Measurements from ENCODE around the gene HEYL.
"Not testable (repeated sequence)": the region's sequence is repeated elsewhere in the genome, so short reads cannot be mapped to it uniquely, and the experiment has no call there.

HEYL gene

GRCh38 chr1:39617488-39618049 lies 21.9 kb downstream of the HEYL start:
- Histone ChIP-seq H3K4me3 (ENCODE audit: insufficient read depth, low read depth, low read length) (no peak overlapping the region), H3K27me3 (ENCODE audit: control insufficient read depth, insufficient read depth, low read length, poor library complexity, severe bottlenecking) (no peaks in the 10 kb centered on the region), H3K36me3 (ENCODE audit: control insufficient read depth, insufficient read depth, low read length) (no peaks in the 10 kb centered on the region), H3K27ac (ENCODE audit: insufficient read depth, low read depth, low read length, poor library complexity, severe bottlenecking) (no peak overlapping the region), H3K4me1 (ENCODE audit: control insufficient read depth, insufficient read depth, low read length) (no peaks in the 10 kb centered on the region), H3K9me3 (ENCODE audit: control insufficient read depth, low read length) (no peaks in the 10 kb centered on the region)
- WGBS, 2 experiments: 79 to 86% methylated on average over 4 of the region's 4 CpGs

GRCh38 chr1:39615086-39615673 lies 24.3 kb downstream of the HEYL start:
- WGBS, 2 experiments: 90 to 91% methylated on average over 8 of the region's 8 CpGs
- Histone ChIP-seq H3K27ac (ENCODE audit: insufficient read depth, low read depth, low read length, poor library complexity, severe bottlenecking) (no peak overlapping the region), H3K4me1 (ENCODE audit: control insufficient read depth, insufficient read depth, low read length) (no peaks in the 10 kb centered on the region), H3K27me3 (ENCODE audit: control insufficient read depth, insufficient read depth, low read length, poor library complexity, severe bottlenecking) (peaks cover 4% of the 10 kb centered on the region), H3K9me3 (ENCODE audit: control insufficient read depth, low read length) (no peaks in the 10 kb centered on the region), H3K36me3 (ENCODE audit: control insufficient read depth, insufficient read depth, low read length) (no peaks in the 10 kb centered on the region), H3K4me3 (ENCODE audit: insufficient read depth, low read depth, low read length) (no peak overlapping the region)

- H3K27me3 ChIP-seq (ENCODE audit: control insufficient read depth, insufficient read depth, low read length, poor library complexity, severe bottlenecking): peaks cover 9% of the 10 kb centered on the region
- WGBS, 2 experiments: 92 to 94% methylated on average over 6 of the region's 6 CpGs
- H3K27ac ChIP-seq (ENCODE audit: insufficient read depth, low read depth, low read length, poor library complexity, severe bottlenecking): no peak overlapping the region
- no peaks in the 10 kb centered on the region for H3K4me1 ChIP-seq (ENCODE audit: control insufficient read depth, insufficient read depth, low read length)
- no peaks in the 10 kb centered on the region for H3K36me3 ChIP-seq (ENCODE audit: control insufficient read depth, insufficient read depth, low read length)
- no peaks in the 10 kb centered on the region for H3K9me3 ChIP-seq (ENCODE audit: control insufficient read depth, low read length)
- H3K4me3 ChIP-seq (ENCODE audit: insufficient read depth, low read depth, low read length): no peak overlapping the region
Measured at GRCh38 chr1:39614488-39614887, 25.0 kb downstream of the HEYL start.

GRCh38 chr1:39613250-39613649 lies 26.2 kb downstream of the HEYL start:
- 88 to 99% methylated on average over 2 to 6 of the region's 6 CpGs for WGBS, 2 experiments
- Histone ChIP-seq H3K27ac (ENCODE audit: insufficient read depth, low read depth, low read length, poor library complexity, severe bottlenecking) (no peak overlapping the region), H3K4me1 (ENCODE audit: control insufficient read depth, insufficient read depth, low read length) (no peaks in the 10 kb centered on the region), H3K9me3 (ENCODE audit: control insufficient read depth, low read length) (no peaks in the 10 kb centered on the region), H3K36me3 (ENCODE audit: control insufficient read depth, insufficient read depth, low read length) (no peaks in the 10 kb centered on the region), H3K27me3 (ENCODE audit: control insufficient read depth, insufficient read depth, low read length, poor library complexity, severe bottlenecking) (peaks cover 9% of the 10 kb centered on the region), H3K4me3 (ENCODE audit: insufficient read depth, low read depth, low read length) (no peak overlapping the region)

GRCh38 chr1:39609618-39610331 lies 29.7 kb downstream of the HEYL start:
- Histone ChIP-seq H3K27ac (ENCODE audit: insufficient read depth, low read depth, low read length, poor library complexity, severe bottlenecking) (no peak overlapping the region), H3K4me3 (ENCODE audit: insufficient read depth, low read depth, low read length) (peak overlapping the region; percentile 18), H3K36me3 (ENCODE audit: control insufficient read depth, insufficient read depth, low read length) (no peaks in the 10 kb centered on the region), H3K27me3 (ENCODE audit: control insufficient read depth, insufficient read depth, low read length, poor library complexity, severe bottlenecking) (peaks cover 10% of the 10 kb centered on the region), H3K4me1 (ENCODE audit: control insufficient read depth, insufficient read depth, low read length) (no peaks in the 10 kb centered on the region), H3K9me3 (ENCODE audit: control insufficient read depth, low read length) (no peaks in the 10 kb centered on the region)
- WGBS, 2 experiments: 19 to 20% methylated on average over 42 of the region's 42 CpGs

- H3K4me1 ChIP-seq (ENCODE audit: control insufficient read depth, insufficient read depth, low read length): no peaks in the 10 kb centered on the region
- no peaks in the 10 kb centered on the region for H3K9me3 ChIP-seq (ENCODE audit: control insufficient read depth, low read length)
- 91 to 93% methylated on average over 8 of the region's 8 CpGs for WGBS, 2 experiments
- no peak overlapping the region for H3K4me3 ChIP-seq (ENCODE audit: insufficient read depth, low read depth, low read length)
- H3K36me3 ChIP-seq (ENCODE audit: control insufficient read depth, insufficient read depth, low read length): no peaks in the 10 kb centered on the region
- no peak overlapping the region for H3K27ac ChIP-seq (ENCODE audit: insufficient read depth, low read depth, low read length, poor library complexity, severe bottlenecking)
- peaks cover 16% of the 10 kb centered on the region for H3K27me3 ChIP-seq (ENCODE audit: control insufficient read depth, insufficient read depth, low read length, poor library complexity, severe bottlenecking)
Measured at GRCh38 chr1:39608921-39609320, 30.5 kb downstream of the HEYL start.

GRCh38 chr1:39603677-39604076 lies 35.8 kb downstream of the HEYL start:
- H3K9me3 ChIP-seq (ENCODE audit: control insufficient read depth, low read length); H3K4me3 ChIP-seq (ENCODE audit: insufficient read depth, low read depth, low read length); H3K36me3 ChIP-seq (ENCODE audit: control insufficient read depth, insufficient read depth, low read length); H3K27ac ChIP-seq (ENCODE audit: insufficient read depth, low read depth, low read length, poor library complexity, severe bottlenecking); H3K4me1 ChIP-seq (ENCODE audit: control insufficient read depth, insufficient read depth, low read length): not testable (repeated sequence)
- H3K27me3 ChIP-seq (ENCODE audit: control insufficient read depth, insufficient read depth, low read length, poor library complexity, severe bottlenecking): peaks cover 17% of the 10 kb centered on the region
- WGBS, 2 experiments: 80 to 83% methylated on average over 3 of the region's 3 CpGs

GRCh38 chr1:39601667-39602255 lies 37.7 kb downstream of the HEYL start:
- H3K4me3 ChIP-seq (ENCODE audit: insufficient read depth, low read depth, low read length); H3K27ac ChIP-seq (ENCODE audit: insufficient read depth, low read depth, low read length, poor library complexity, severe bottlenecking); H3K36me3 ChIP-seq (ENCODE audit: control insufficient read depth, insufficient read depth, low read length); H3K9me3 ChIP-seq (ENCODE audit: control insufficient read depth, low read length); H3K4me1 ChIP-seq (ENCODE audit: control insufficient read depth, insufficient read depth, low read length): not testable (repeated sequence)
- WGBS, 2 experiments: 90 to 92% methylated on average over 8 of the region's 8 CpGs
- H3K27me3 ChIP-seq (ENCODE audit: control insufficient read depth, insufficient read depth, low read length, poor library complexity, severe bottlenecking): peaks cover 17% of the 10 kb centered on the region

- no peak overlapping the region for H3K4me3 ChIP-seq (ENCODE audit: insufficient read depth, low read depth, low read length)
- no peaks in the 10 kb centered on the region for H3K4me1 ChIP-seq (ENCODE audit: control insufficient read depth, insufficient read depth, low read length)
- H3K27me3 ChIP-seq (ENCODE audit: control insufficient read depth, insufficient read depth, low read length, poor library complexity, severe bottlenecking): peaks cover 25% of the 10 kb centered on the region
- H3K36me3 ChIP-seq (ENCODE audit: control insufficient read depth, insufficient read depth, low read length): no peaks in the 10 kb centered on the region
- 83% methylated on average over 6 of the region's 6 CpGs for WGBS, 2 experiments
- no peaks in the 10 kb centered on the region for H3K9me3 ChIP-seq (ENCODE audit: control insufficient read depth, low read length)
- no peak overlapping the region for H3K27ac ChIP-seq (ENCODE audit: insufficient read depth, low read depth, low read length, poor library complexity, severe bottlenecking)
Measured at GRCh38 chr1:39596163-39596562, 43.3 kb downstream of the HEYL start.

- H3K4me3 ChIP-seq (ENCODE audit: insufficient read depth, low read depth, low read length): no peak overlapping the region
- 90 to 93% methylated on average over 4 of the region's 4 CpGs for WGBS, 2 experiments
- no peaks in the 10 kb centered on the region for H3K36me3 ChIP-seq (ENCODE audit: control insufficient read depth, insufficient read depth, low read length)
- H3K9me3 ChIP-seq (ENCODE audit: control insufficient read depth, low read length): no peaks in the 10 kb centered on the region
- H3K27me3 ChIP-seq (ENCODE audit: control insufficient read depth, insufficient read depth, low read length, poor library complexity, severe bottlenecking): peaks cover 25% of the 10 kb centered on the region
- no peaks in the 10 kb centered on the region for H3K4me1 ChIP-seq (ENCODE audit: control insufficient read depth, insufficient read depth, low read length)
- H3K27ac ChIP-seq (ENCODE audit: insufficient read depth, low read depth, low read length, poor library complexity, severe bottlenecking): no peak overlapping the region
Measured at GRCh38 chr1:39593386-39593785, 46.1 kb downstream of the HEYL start.
